Coronary artery (tissue), 2 donors: ENCODE measurements around the gene CCDC93.

Experiments
- DNase-seq: peaks from one replicate; pipeline ENCODE4 v3.0.0-alpha.2; 2017; ENCODE audit warnings: low spot score
- H3K27ac ChIP-seq, 2 donors: fragments of 200-600 bp; sonication (generic); one replicate each; pipeline ENCODE4 v1.5.1; 2016 to 2019
- H3K4me3 ChIP-seq: fragments of 200-600 bp; sonication (generic); 2 replicates; pipeline ENCODE4 v1.5.1; 2016; ENCODE audit warnings: mild to moderate bottlenecking, moderate library complexity
- TF ChIP-seq, protein P1 (sequence below): fragments of 200-600 bp; sonication (generic); IDR thresholded peaks from one replicate; pipeline ENCODE4 v1.5.1; 2019; ENCODE audit warnings: antibody characterized with exemption

The CCDC93 gene

GRCh38 chr2:117888897-117889296 is 125.0 kb downstream of the CCDC93 start:
- TF ChIP-seq, protein P1, sequence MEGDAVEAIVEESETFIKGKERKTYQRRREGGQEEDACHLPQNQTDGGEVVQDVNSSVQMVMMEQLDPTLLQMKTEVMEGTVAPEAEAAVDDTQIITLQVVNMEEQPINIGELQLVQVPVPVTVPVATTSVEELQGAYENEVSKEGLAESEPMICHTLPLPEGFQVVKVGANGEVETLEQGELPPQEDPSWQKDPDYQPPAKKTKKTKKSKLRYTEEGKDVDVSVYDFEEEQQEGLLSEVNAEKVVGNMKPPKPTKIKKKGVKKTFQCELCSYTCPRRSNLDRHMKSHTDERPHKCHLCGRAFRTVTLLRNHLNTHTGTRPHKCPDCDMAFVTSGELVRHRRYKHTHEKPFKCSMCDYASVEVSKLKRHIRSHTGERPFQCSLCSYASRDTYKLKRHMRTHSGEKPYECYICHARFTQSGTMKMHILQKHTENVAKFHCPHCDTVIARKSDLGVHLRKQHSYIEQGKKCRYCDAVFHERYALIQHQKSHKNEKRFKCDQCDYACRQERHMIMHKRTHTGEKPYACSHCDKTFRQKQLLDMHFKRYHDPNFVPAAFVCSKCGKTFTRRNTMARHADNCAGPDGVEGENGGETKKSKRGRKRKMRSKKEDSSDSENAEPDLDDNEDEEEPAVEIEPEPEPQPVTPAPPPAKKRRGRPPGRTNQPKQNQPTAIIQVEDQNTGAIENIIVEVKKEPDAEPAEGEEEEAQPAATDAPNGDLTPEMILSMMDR = no peak
- no peak overlapping the region for H3K27ac ChIP-seq
- no peak for DNase-seq
- H3K4me3 ChIP-seq = no peak overlapping the region

GRCh38 chr2:117885308-117885707 is 128.6 kb downstream of the CCDC93 start:
- no peak overlapping the region for H3K27ac ChIP-seq
- TF ChIP-seq, protein P1 = no peak
- no peak for DNase-seq
- no peak overlapping the region for H3K4me3 ChIP-seq

- no peak for DNase-seq
- no peak overlapping the region for H3K4me3 ChIP-seq
- TF ChIP-seq, protein P1 = no peak
- no peak overlapping the region for H3K27ac ChIP-seq
These were observed 134.9 kb downstream of the CCDC93 start for GRCh38 chr2:117879003-117879402.

GRCh38 chr2:117875786-117876185 is 138.1 kb downstream of the CCDC93 start:
- H3K27ac ChIP-seq = no peak overlapping the region
- TF ChIP-seq, protein P1 = no peak
- no peak overlapping the region for H3K4me3 ChIP-seq
- no peak for DNase-seq
